DMS114 treated with DMSO at 0.1 percent for 48 hours (cell line): ENCODE data around the gene OSBP2.

ENCODE experiments used
- DNase-seq: peaks from one replicate; lab custom pipeline; 2025; ENCODE audit not compliant: unreplicated experiment; lab: John Stamatoyannopoulos, UW

OSBP2 gene

DNA sequence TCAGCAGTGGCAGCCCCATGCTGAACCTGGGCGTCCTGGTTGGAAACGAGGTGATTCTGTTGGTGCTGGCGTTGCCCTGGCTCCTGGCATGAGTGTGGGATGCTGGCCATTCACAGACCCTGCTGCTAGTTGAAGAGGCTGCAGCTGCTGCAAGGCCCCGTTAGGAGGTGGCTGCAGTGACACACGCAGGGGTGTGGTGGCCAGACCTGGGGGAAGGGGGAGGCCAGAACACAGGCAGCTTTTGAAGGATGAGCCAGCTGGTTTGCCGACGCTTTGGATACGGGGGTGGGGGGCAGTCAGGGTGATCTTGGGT lies 196.7 kb downstream of the OSBP2 start:
- no peak for DNase-seq

DNA sequence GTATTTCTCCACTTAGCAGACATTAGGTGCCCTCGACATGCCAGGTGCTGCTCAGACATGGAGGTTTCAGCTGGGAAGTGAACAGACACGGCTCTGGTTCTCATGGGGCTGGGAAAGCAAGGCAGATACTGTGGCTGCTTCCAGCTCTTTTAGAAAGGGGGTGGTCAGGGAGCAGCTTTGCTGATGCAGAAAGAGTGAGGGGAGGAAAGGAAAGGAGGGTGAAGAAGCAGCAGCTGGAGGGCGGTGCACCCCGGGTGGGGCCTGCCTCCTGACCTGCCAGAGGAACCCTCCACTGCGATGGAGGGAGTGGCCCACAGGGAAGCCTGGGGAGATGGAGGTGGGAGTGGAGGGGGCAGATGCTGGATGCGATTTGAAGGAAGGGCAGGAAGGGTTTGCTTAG lies 197.1 kb downstream of the OSBP2 start:
- no peak for DNase-seq

DNA sequence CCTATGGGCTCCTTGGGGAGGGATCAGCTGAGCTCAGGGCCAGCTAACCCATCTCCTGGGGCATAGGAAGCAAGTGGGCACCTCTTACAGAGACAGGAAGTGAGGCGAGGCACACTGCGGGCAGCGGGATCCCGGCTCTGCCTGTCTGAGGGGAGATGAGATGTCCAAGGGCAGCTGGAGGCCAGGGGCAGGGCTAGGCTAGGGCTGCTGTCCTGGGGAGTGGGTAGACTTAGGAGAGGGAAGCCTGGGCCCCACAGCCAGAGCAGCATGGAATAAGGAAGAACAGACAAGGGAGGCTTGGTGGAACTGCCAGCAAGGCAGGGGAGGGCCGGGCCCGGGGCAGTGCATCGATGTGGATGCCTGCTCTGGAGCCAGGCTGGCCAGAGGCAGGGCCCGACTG lies 197.6 kb downstream of the OSBP2 start:
- DNase-seq: no peak

GRCh38 chr22:30892731-30893221 lies 198.1 kb downstream of the OSBP2 start:
- DNase-seq: no peak

DNA sequence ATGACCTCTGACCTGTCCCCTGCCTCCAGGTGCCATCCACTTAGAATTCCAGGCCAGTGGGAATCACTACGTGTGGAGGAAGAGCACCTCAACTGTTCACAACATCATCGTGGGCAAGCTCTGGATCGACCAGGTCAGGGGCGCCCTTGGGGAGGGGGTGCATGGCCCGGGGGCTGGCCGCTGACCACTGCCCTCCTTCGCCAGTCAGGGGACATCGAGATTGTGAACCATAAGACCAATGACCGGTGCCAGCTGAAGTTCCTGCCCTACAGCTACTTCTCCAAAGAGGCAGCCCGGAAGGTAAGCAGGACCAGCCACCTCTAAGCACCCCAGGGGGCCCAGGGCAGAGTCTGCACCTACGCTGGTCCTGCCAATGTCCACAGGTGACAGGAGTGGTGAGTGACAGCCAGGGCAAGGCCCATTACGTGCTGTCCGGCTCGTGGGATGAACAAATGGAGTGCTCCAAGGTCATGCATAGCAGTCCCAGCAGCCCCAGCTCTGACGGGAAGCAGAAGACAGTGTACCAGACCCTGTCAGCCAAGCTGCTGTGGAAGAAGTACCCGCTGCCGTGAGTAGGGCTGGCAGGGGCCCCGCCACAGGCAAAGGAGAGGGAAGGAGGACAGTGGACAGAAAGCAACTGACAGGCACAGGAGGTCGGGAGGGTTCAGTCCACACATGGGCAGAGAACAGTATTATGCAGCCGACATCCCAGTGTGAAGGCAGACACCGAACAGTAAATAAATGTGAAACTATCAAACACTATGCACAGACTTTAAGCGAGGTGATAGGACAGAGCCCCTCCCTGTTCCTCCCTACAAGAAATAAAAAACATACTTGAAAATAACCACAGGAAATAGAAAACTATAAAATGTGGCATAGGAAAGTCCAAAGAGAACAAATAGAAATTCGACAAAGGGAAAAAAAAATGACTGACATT lies 199.0 kb downstream of the OSBP2 start:
- DNase-seq: no peak

- no peak for DNase-seq
Measured at GRCh38 chr22:30894371-30894740, 199.7 kb downstream of the OSBP2 start.

GRCh38 chr22:30902496-30903357 lies 208.1 kb downstream of the OSBP2 start:
- DNase-seq: no peak

DNA sequence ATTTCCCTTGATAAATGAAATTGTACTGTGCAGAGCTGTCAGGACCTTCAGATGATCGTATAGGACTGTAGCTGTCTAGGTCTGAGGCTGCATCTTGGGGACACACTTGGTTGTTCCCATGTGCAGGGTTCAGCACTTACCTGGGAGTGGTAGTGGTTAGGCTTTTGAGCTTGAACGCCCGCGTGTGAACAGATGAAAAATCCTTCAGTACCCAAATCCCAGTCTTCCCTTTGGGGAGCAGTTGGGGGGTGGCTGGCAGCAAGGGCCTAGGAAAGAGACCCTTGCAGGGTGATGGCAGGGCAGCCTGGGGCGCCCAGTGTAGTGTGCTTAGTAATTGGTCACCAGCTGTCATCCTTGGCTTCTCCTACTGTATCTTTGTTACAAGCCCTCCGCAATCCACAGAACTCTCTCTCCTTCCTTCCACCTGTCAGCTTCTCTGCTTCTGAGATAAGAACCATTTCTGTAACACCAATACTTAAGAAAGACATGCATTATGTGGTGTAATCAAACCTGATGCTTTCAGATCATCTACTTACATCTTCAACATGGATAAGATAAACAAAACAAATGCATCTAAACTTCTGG lies 209.3 kb downstream of the OSBP2 start:
- DNase-seq: no peak

DNA sequence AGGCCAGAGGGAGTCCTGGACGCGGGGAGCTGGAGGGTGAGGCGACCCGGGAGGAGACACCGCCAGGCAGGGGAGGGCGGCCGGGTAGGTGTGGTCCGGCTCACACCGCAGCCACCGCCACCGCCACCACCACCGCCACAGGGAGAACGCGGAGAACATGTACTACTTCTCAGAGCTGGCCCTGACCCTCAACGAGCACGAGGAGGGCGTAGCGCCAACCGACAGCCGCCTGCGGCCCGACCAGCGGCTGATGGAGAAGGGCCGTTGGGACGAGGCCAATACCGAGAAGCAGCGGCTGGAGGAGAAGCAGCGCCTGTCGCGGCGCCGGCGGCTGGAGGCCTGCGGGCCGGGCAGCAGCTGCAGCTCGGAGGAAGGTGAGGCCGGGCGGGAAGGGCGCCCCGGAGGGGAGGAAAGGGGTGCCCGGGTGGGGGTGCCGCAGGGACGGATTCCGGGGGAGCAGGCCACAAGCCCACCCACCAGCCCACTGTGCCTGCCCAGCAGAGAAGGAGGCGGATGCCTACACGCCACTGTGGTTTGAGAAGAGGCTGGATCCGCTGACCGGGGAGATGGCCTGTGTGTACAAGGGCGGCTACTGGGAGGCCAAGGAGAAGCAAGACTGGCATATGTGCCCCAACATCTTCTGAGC lies 211.1 kb downstream of the OSBP2 start:
- DNase-seq: no peak

DNA sequence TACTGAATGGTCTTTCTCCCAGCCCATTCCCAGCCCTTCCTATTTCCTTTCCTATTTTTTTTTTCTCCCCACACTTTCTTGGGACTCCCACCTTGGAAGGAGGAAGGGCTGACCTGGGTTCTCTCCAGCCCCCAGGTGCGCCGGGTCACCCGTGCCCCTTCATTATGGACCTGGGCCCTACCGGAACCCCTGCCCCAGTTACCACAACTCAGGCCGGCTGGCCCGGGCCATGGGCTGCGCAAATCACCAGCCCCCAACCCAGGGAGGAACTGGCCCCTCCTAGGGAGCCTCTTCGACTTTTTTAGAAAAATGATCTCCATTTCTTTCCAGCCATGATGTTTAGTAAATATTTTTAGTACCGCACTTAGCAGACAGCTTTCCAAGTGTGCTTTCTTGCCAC lies 211.7 kb downstream of the OSBP2 start:
- DNase-seq: no peak

- DNase-seq: no peak
Measured at GRCh38 chr22:30906946-30907345, 212.3 kb downstream of the OSBP2 start.

DNA sequence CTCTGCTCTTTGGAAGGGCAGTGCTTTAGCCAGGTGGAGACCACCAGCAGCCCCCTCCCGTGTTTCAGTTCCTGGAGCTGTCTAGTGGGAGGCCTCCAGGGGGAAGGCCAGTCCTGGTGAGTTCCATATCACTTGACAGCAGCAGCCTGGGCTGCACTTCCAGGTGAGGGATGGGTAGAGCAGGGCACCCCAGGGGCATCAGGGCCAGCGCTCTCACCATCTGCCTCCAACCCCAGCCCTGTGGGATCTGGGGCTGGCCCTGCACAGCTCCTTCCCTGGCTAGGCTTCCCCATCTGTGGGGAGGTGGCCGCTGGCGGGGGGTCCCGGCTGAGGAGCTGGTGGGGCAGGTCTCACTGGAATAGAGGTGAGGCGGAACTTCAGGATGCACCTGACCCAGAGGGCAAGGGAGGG lies 213.4 kb downstream of the OSBP2 start:
- no peak for DNase-seq

DNA sequence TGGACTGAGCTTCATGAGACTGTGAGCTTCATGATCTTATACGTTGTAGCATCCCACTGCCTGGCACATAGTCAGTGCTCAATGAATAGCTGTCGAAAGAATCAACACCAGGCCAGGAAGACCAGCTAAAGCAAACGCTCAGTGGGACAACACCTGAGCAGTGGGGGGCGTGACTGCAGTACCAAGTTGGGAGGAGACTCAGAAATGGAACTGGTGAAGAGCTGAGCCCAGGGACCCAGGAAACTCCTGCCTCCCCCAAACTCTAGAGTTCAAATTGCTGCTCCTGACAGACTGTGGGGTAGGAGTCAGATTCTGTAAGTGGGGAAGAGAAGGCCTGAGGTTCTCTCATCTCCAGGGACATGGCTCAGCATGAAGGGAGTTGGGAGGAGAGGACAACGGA lies 214.6 kb downstream of the OSBP2 start:
- DNase-seq: no peak

DNA sequence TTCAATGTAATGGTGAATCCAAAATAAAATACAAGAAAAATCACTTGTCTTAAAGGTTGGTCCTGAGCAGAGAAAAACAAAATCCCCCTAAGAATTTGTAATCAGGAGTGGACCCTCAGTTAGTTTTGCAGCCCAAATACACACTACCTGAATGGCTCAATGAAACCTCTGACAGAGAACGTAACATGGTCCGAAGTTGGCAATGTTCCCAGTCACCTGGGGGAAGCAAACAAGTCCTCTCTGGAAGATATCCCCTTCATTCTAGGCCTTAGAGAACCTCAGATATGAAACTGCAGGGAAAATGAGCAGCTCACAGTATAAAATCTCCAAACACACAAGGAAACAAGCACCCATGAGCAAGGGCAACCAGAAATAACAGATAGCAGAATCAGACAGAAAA lies 215.7 kb downstream of the OSBP2 start:
- DNase-seq: no peak

DNA sequence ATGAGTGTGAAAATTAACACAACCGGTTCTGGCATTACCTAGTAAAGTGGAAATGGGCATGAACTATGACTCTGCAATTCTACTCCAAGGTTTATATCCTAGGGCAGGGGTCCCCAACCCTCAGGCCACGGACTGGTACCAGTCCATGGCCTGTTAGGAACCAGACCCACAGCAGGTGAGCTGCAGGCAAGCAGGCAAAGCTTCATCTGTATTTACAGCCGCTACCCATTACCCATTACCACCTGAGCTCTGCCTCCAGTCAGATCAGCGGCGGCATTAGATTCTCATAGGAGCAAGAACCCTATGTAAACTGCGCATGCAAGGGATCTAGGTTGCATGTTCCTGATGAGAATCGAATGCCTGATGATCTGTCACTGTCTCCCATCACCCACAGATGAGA lies 224.1 kb downstream of the OSBP2 start:
- no peak for DNase-seq

DNA sequence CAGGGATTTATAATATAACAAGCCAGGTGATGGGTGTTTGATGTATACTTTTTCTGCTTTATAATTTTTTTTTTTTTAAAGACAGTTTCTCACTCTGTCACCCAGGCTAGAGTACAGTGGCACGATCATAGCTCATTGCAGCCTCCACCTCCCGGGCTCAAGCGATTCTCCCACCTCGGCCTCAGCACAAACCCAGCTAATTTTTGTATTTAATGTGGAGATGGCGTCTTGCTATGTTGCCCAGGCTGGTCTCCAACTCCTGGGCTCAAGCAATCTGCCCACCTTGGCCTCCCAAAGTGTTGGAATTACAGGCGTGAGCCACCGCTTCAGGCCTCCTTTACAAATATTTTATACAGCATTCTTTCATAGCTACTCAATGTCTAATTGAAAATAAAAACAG lies 225.3 kb downstream of the OSBP2 start:
- no peak for DNase-seq

DNA sequence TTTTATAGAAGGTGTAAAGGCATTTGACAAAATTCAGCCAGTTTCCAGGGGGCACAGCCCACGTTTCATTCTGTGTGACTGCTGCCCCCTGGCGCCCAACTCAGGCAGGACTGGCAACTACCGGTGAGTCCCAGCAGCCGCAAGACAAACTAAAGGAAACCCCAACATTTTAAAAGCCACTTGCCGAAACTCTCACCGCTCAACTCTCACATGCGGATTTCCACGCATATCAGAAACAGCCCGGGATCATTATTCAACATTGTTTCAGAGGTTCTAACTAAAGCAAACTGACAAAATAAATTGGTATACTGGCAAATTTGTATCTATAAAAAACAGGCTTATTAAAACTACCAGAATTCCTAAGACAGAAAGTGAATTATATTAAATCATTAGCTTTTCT lies 225.7 kb downstream of the OSBP2 start:
- peak; percentile 45 for DNase-seq

- no peak for DNase-seq
Measured at GRCh38 chr22:30921108-30921507, 226.4 kb downstream of the OSBP2 start.

- DNase-seq: peak; percentile 39
Measured at GRCh38 chr22:30922151-30922611, 227.5 kb downstream of the OSBP2 start.

GRCh38 chr22:30923168-30923900 lies 228.7 kb downstream of the OSBP2 start:
- DNase-seq: no peak
